HG03139 (cell line): ENCODE data around the gene ALG6.

Experiments
- ATAC-seq: cut with Tn5 transposase; IDR thresholded peaks from one replicate; pipeline ENCODE4 v1.9.1; 2021; ENCODE audit not compliant: unreplicated experiment

Gene ALG6

DNA sequence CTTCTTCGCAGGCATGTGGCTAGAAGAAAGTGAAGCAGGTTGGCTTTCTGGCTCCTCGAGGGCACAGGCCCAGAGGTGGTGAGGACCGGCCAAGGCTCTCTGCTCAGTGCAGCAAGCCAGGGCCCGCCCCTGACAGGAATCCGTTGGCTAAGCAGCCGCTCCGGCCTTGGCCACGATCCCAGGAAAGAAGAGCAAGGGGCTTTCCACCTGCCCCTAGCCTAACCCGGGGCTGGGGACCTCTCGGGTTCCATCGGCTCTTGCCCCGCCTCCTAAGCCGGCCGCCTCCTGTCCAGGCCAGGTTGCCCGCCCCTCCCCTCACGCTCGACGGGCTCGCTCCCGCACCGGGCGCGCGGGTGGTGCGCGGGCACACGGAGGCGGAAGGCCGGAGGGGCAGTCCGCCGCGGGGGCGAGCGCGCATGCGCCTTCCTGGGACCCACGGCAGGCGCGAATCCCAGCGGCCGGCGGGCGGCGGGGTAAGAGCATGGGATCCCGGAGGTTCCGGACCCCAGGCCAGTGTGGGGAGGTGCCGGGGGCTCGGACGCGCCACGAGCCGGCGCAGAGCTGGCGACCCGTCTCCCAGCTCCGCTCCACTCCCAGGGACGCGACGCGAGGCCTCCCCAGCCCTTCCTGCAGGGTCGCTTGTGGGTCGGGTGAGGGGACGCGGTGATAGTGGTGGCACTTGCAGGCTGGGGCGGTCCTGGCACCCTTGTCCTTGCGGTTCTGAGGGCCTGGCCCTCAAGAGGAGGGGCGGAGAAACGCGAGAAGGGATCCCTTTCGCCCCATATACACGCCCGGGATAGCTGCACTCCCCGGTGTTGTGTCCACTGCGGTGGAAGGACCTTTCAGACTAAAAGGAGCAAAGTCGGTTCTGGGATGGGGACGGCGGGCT is at the start of gene ALG6:
Gene ALG6 (plus strand): TSS at position 413 of the 889 bp plus-strand sequence. CDS start 3,351 bp downstream, outside the sequence.
- peak; percentile 91 for ATAC-seq

DNA sequence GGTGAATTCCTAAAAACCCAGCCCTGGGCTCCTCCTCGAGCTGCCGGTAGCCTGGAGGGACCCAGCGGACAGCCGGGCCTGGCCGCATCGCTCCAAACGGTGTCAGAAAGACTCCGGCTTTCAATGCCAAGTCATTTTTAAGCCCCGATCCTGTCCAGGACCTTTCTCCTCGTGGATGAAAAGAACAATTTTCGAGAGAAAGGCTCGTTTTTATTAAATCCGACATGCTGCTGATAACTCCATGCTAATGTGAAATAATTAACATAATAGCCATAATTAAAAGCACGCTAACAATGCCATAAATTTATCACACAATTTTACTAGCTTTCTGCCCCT is 49.6 kb upstream of the ALG6 start:
- no peak for ATAC-seq

DNA sequence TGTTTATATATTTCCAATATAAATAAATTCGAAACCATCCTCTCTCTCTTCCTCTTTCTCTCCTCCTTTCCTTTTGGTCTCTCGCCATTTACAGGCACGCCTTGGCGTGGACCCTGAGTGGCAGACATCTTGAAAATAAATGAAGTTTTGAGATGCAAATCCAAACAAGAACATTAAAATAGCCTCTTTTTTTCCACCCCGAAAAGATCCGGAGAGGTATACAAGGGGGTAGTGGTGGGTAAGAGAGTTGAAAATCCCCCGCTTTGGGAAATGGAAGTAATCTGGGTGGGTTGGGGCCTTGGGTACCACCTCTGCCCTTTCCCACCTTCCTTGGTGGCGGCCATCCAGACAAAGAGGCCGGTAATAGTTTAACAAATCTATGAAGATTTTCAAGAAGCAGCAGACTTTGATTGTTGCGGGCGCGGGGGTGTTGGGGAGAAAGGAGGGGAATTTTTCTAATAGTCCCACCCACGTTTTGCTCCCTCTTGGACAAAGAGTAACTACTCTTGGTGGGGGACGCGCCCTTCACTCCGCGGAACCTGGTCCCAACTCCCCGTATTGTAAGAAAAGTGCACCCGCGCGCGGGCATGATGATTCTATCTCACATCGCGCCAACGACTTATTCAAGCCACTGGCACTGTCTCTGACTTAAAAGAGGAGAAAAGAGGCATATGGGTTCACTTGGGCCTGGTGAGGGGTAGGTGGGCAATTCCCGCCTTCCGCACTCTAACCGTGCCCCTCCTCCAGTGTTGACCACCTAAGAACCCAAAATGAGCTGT is 49.0 kb upstream of the ALG6 start:
- no peak for ATAC-seq

DNA sequence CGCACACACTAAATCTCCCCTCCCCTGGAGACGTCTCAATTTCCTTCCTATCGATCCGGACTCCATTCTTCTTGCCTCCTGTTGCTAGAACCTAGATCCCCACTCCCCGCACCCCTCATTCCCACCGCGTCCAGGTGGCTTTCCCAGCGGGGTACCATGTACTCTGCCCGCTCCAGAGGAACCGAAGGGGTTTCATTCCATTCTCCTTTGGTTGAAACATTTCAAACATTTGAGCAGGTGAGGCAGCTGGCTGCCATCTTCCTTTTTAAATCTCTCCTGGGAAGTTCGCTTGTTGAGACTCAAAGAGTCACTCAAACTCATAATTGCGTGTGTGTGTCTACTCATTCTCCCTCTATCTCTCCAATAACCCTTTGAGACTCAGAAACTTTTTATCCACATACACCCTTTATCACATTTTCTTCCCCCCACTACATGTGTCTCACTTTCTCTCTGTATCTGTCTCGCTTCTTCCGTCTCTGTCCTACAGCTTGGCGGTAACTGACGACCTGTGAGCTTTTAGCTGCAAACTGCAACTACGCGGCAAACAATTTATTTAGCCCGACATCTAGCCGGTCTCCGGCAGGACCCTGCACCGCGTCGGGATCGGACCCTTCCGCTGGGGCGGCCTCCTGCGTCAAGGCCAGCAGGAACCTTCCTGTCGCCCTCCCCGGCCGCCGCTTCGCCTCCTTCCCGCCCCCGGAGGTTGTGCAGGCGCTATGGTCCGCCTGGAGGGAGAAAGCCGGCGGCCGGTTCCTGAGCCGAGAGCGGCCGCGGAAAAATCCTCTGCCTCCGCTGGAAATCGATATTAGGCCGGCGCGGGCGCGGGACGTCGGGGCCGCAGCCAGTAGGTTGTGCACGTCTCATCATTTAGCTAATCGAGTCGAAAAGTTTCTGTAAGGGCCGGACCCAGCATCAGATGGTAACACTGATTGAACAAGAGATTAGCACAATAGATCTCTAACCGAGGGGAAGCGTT is 48.1 kb upstream of the ALG6 start:
- ATAC-seq = no peak

DNA sequence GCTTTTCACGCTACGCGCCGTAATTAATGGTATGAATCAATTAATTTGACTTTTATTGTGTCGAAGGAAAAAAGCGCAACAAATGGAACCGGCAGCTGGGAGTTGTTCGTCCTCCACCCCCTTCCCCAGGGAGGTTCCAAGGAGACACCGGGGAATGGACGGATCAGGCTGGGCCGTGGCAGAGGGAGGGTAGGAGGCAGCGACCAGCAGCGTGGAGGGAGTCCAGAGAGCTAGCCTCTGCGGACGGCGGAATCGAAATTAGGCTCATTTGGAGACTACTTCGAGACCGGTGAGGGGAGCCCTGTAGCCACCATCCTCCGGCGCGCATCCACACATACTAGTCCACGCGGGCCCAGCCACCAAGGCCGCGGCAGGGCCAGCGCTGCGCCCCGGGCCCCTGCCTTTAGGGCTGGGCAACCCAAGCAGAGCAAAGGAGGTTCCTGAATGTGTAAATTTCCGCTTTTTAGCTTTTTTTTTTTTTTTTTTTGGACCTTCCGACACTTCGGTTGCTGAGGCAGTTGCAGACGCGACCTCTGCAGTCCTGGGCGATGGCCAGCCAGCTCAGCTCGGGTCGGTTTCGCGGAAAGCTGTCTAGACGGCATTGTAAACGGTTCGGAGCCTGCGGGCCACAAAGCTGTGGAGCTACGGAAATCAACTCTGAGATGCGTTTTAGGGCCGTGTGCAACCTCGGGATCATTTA is 47.3 kb upstream of the ALG6 start:
- no peak for ATAC-seq

DNA sequence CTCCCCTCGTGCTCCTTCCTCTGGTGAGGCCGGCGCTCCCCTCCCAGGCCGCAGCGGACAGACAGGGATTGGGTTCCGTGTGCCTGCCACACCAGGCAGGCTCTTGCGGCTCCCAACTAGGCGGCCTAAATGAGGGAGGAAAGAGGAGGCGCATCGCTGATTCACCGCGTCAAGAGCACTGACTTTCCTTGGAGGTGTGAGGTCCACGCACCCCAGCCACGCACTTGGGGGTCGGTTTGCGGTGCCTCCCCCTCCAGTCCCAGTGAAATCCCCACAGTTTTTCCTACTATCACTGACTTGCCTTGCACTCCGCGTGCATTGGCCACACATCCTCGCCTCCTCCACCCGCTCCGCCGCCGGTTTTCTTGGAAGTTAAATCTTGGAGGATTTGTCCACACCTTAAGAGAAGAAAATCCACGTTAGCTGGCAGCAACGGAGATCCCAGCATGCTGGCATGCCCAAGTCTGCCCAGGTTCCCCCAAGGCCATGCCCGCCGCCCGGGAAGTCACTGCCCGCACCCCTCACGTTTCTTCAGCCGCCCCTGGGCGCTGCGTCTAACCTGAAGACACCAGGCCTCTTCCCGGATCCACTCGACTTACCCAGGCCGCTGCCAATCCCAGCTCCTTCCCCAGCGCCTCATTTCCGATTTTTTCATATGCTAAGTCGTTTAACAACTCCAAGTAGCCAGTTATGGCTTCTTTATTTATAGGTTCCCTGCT is 46.2 kb upstream of the ALG6 start:
- no peak for ATAC-seq

DNA sequence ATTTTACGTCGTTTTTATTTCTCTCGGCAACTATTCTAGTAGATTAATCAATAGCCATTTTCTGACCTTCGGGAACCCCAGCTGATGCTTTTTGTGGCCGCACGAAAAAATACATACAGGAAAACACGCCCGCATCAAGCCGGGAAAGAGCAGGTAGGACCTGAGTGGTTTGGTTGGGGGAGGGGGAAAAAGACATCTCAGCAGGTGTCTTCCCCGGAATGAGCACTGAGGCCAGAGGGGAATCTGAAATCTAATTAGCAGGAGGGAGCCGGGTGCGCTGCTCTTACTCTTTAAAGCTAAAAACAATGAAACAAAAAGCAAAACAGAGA is 45.7 kb upstream of the ALG6 start:
- no peak for ATAC-seq

DNA sequence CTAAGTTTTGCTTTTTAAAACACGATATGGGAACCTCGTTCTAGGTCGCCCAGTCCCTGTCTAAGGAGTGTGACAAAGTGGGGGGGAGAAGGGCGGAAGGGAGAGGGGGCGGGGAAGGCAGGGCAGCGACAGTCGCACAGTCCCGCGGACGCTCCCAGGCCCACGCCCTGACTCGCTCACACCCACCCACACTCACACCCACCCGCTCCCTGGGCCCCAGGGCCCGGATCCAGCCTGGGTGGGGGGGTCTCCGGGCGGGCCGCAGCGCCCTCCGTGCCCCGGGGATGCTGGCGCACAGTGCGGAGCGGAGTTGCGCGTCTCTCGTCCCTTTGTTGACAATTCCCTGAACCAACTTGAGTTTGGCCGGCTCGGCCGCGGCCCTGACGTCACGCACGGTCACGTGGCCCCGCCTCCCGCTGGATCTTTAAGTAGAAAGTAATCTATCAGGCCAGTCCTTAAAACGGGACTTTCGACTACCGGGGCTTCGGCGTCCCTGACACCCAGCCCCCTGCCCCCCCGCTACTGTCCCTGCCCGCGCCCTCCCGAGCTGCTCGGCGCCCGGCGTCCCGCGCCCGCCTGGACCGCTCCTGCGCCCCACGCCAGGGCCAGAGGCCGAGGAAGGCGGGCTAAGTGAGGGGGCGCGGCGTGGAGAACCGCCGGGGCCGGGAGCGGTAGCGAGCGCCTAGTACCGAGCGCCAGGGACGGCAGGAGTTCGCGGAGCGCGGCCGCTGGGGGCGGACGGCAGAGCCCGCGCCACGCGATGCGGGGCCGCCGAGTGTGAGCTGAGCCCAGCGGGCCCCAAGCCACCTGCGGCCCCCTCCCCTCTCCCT is 45.1 kb upstream of the ALG6 start, which contains the start of gene FOXD3:
Gene FOXD3 (plus strand): TSS at position 454 of the 830 bp plus-strand sequence. CDS start 492 bp downstream, outside the sequence.
- no peak for ATAC-seq

DNA sequence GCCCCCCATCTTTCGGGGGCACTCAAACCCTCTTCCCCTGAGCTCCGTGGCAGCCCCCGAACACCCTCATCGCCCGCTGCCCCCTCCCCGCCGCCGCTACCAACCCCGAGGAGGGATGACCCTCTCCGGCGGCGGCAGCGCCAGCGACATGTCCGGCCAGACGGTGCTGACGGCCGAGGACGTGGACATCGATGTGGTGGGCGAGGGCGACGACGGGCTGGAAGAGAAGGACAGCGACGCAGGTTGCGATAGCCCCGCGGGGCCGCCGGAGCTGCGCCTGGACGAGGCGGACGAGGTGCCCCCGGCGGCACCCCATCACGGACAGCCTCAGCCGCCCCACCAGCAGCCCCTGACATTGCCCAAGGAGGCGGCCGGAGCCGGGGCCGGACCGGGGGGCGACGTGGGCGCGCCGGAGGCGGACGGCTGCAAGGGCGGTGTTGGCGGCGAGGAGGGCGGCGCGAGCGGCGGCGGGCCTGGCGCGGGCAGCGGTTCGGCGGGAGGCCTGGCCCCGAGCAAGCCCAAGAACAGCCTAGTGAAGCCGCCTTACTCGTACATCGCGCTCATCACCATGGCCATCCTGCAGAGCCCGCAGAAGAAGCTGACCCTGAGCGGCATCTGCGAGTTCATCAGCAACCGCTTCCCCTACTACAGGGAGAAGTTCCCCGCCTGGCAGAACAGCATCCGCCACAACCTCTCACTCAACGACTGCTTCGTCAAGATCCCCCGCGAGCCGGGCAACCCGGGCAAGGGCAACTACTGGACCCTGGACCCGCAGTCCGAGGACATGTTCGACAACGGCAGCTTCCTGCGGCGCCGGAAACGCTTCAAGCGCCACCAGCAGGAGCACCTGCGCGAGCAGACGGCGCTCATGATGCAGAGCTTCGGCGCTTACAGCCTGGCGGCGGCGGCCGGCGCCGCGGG is 44.2 kb upstream of the ALG6 start:
- no peak for ATAC-seq

DNA sequence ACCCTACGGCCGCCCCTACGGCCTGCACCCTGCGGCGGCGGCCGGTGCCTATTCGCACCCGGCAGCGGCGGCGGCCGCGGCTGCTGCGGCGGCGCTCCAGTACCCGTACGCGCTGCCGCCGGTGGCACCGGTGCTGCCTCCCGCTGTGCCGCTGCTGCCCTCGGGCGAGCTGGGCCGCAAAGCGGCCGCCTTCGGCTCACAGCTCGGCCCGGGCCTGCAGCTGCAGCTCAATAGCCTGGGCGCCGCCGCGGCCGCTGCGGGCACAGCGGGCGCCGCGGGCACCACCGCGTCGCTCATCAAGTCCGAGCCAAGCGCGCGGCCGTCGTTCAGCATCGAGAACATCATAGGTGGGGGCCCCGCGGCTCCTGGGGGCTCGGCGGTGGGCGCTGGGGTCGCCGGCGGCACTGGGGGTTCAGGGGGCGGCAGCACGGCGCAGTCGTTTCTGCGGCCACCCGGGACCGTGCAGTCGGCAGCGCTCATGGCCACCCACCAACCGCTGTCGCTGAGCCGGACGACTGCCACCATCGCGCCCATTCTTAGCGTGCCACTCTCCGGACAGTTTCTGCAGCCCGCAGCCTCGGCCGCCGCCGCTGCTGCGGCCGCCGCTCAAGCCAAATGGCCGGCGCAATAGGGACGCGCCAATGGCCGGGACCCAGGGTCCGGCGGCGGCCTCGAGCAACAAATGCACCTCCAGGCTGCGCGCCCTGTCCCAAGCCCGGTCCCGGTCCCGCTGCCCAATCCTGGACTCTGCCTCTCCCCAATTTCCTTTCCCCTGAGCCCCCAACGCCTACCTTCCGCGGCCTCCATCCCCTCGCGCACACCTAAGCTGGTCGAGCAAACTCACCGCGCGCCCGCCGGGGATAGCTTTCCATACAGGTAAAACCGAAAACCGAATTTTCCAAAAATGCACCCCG is 43.3 kb upstream of the ALG6 start:
- no peak for ATAC-seq

DNA sequence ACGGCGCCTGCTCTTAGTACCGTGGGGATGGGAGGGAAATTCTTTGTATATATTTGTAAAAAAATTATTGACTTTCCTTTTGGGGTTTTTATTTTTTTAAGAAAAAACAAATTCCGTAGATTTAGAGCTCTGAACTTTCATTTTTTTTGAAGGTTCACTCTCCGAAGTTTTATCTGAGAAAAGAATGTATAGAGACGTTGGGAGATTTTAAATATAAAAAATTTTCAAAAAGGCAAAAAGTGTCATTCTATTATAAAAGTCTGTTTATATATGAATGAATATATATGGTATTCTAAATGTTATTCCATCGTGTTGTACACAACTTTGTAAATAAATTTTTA is 42.7 kb upstream of the ALG6 start:
- ATAC-seq = no peak

DNA sequence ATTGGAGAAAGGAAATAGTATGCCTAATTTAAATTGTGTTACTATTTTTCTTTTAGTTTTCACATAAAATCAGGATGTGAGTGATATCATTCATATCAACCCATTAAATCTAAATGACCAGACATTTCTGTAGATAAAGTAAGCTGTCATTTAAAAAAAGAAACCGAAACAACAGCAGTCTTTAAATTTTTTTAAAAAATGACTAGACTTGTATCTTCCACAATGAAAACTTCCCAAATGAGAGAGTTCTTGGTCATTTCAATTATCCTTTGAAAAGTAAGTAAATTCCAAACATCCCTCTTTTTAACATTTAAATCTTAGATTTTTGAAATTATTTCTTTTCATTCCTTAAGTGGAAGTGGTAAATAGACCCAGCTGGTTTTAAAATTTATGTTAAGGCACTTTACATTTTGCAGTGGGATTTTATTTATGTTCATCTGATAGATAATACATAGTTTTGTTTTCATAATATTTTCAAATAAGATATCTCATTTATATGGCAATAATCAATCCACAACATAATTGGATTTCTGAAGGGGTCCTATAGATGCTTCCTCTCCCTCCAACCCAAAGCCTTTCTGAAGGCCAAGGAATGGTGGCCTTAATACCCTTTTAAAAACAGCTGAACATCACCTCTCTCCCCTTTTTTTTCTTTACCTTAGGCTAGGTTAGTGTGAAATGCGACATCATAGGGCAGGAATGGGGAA is 42.0 kb upstream of the ALG6 start:
- ATAC-seq = no peak

DNA sequence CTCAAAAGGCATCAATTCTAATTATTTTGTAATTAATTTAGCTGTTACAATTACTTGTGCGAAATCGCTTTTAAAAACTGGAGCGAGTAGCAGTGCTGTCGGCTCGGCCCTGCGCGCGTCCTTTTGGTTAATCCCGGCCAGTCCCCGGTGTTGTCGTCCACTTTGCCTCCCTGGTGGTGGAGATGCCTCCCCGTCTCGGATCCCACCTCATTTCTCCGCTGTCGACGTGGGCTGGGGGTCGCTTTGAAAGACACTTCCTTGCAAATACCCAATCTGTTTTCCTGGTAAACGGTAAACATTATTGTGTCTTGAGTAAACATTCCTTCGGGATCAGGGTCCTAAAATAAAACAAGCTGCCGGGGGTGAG is 41.3 kb upstream of the ALG6 start:
- ATAC-seq = no peak

DNA sequence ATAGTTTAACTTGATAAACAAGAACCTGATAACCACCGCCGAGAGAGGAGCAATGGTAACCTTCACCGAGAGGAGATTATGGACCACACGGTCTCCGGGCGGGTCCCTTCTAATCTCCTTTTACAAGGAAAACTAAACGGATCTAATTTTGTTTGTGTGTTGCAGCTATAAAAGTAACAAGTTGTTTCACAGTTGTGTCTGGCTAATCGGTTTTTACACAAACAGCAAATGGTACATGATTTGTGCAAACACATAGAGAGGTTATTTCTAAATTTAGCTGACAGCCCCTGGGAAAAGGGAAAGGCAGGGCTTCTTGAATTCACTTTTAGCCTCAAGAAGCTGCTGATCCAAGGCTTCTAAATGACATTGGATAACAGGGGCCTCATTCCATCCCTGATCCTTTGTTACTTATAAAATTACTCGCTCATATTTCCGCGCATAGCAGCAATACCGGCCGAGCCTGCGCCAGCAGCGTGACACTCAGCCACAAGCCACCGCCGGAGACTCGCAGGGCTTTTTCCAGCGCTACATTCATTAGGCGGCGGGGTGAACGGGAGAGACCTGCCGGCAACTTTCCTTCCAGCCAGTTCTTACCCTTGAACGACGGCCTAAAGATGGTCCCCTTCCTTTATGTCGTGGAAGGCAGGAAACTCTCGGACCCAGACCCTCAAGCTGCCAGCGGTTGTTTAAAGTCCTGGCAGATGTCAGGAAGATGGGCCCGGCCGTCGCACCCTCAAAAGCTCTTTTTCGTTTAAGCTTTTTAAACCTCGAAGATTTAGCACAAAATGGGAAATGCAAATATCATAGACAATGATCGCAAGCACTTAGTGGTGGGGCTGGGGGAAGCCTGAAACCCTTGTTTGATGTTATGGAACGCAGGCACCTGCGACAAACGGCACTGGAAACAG is 40.7 kb upstream of the ALG6 start:
- ATAC-seq = no peak

DNA sequence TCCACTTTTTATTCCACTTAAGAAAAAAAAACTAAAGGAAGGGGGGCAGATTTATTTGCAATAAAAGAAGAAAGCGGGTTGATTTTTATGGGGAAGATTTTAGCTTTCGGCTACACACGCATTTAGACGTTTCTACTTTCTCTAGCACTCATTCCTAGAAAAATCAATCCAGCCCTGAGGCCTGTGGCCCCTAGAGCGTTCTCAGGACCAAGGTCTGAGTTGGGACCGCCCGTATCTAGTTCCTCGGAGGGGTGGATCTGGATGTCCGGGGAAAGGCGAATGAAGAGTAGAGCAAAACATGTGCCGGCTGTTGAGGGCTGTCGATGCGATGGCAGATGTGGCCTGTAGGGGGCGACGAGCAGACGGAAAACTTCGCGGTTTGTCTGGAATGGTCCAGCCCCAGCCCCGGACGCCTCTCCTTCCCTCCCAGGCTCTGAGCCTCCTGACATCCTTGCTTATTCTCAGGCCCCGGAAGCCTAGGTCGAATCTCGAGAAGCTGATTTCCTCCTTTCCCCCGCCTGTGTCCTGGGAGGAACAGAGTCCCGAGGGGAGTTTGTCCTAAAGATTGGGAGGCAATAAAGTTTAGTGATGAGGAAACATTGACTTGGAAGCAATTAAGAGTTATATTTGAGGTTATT is 39.9 kb upstream of the ALG6 start:
- ATAC-seq = no peak
